Measurements from ENCODE around the gene SPRR2F. TPM values are rescaled to one million over a fixed set of nuclear protein-coding genes. Genes with fewer than 3 reads are reported as not detected.
A peak's percentile ranks its signal among the peaks of the same experiment; 100 is the strongest.

SPRR2F gene
- total and polyA plus RNA-seq, 2 donors (not counting 3 experiments of a cell fraction or from before 2014, with no cell fraction given): not detected

DNA sequence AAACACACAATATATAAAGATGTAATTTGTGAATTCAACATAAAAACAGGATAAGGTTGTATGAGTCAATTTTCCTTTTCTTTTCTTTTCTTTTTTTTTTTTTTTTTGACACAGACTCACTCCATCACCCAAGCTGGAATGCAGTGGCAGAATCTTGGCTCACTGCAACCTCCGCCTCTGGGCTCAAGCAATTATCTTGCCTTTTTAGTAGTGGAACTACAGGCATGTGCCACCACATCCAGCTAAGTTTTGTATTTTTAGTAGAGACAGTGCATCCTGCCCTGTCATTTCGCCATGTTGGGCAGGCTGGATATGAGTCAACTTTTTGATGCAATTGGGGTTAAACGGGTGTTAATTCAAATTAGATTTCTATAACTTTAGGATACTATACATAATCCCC is 31.6 kb downstream of the SPRR2F start:
- DNase-seq (ENCODE audit: low read depth, low spot score) (peak; percentile 14), FAIRE-seq (no peak)
- no peaks in the 10 kb centered on the region for H3K9me1 ChIP-seq (replicated peaks; ENCODE audit: control insufficient read depth, extremely low read depth, insufficient read depth, low read length)
- H3K27me3 ChIP-seq (ENCODE audit: control insufficient read depth in 2 of 2, insufficient read depth in 2 of 2, low read length in 2 of 2): no peaks in the 10 kb centered on the region
- CTCF ChIA-PET: no interaction called here
- H3K79me2 ChIP-seq (ENCODE audit: control insufficient read depth, insufficient read depth, low read length): no peaks in the 10 kb centered on the region
- no peak overlapping the region for H3K4me3 ChIP-seq (replicated peaks in 1 of 3; ENCODE audit: insufficient read depth in 1 of 3, low read depth in 1 of 3, low read length in 3 of 3)
- no peak overlapping the region for H3K27ac ChIP-seq (ENCODE audit: insufficient read depth, low read depth, low read length)
- intact Hi-C loops (cut with micrococcal nuclease): no loop called here
- POLR2A ChIA-PET: no interaction called here
- no peak for TF ChIP-seq MYC (IDR thresholded peaks at IDR 0.05; ENCODE audit: low read depth, low read length)
- no TSS peak for BruUV-seq (replicated peaks)
- H2AFZ ChIP-seq (ENCODE audit: low read depth, low read length): no peak overlapping the region
- dilution Hi-C loops (cut with MboI; ENCODE audit: extremely low pct_ligation_motif_present, low sequenced_read_pairs): no loop called here
- no peaks in the 10 kb centered on the region for H3K4me1 ChIP-seq (ENCODE audit: control insufficient read depth, extremely low read depth, insufficient read depth, low read length)
- H3K36me3 ChIP-seq (ENCODE audit: control insufficient read depth in 2 of 2, extremely low read depth in 1 of 2, insufficient read depth in 2 of 2, low read length in 2 of 2): no peaks in the 10 kb centered on the region
- H3K4me2 ChIP-seq (ENCODE audit: insufficient read depth, low read length): no peak overlapping the region
- no peaks in the 10 kb centered on the region for H3K9me3 ChIP-seq (replicated peaks; ENCODE audit: control insufficient read depth, insufficient read depth, low read length)
- H4K20me1 ChIP-seq (replicated peaks; ENCODE audit: control insufficient read depth, extremely low read depth, insufficient read depth, low read length): no peaks in the 10 kb centered on the region
- no peak overlapping the region for H3K9ac ChIP-seq (replicated peaks; ENCODE audit: extremely low read depth, insufficient read depth, low read length)

- TF ChIP-seq FOS (IDR thresholded peaks at IDR 0.05; ENCODE audit: borderline replicate concordance, insufficient read depth, low read length) (no peak), POLR2A (IDR thresholded peaks at IDR 0.05; ENCODE audit: low read depth, low read length) (no peak), GATA2 (IDR thresholded peaks at IDR 0.05; ENCODE audit: insufficient read depth, insufficient read length, low read depth, low read length) (no peak), POLR2AphosphoS5 (IDR thresholded peaks at IDR 0.05; ENCODE audit: insufficient read depth, low read depth, low read length) (no peak), EZH2 (IDR thresholded peaks at IDR 0.05; ENCODE audit: borderline replicate concordance, low read depth, low read length, severe bottlenecking) (no peak), MYC (IDR thresholded peaks at IDR 0.05; ENCODE audit: low read depth, low read length) (no peak), JUN (IDR thresholded peaks at IDR 0.05; ENCODE audit: borderline replicate concordance, insufficient read depth, insufficient read length, low read depth) (no peak), MAX (IDR thresholded peaks at IDR 0.05; ENCODE audit: insufficient read depth, insufficient read length) (no peak)
- TF ChIP-seq, protein P1, sequence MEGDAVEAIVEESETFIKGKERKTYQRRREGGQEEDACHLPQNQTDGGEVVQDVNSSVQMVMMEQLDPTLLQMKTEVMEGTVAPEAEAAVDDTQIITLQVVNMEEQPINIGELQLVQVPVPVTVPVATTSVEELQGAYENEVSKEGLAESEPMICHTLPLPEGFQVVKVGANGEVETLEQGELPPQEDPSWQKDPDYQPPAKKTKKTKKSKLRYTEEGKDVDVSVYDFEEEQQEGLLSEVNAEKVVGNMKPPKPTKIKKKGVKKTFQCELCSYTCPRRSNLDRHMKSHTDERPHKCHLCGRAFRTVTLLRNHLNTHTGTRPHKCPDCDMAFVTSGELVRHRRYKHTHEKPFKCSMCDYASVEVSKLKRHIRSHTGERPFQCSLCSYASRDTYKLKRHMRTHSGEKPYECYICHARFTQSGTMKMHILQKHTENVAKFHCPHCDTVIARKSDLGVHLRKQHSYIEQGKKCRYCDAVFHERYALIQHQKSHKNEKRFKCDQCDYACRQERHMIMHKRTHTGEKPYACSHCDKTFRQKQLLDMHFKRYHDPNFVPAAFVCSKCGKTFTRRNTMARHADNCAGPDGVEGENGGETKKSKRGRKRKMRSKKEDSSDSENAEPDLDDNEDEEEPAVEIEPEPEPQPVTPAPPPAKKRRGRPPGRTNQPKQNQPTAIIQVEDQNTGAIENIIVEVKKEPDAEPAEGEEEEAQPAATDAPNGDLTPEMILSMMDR (IDR thresholded peaks at IDR 0.05; ENCODE audit: extremely low read depth in 1 of 2, insufficient read depth in 1 of 2, low read depth in 1 of 2, low read length in 2 of 2): no peak
- no TSS peak for BruUV-seq (replicated peaks)
- intact Hi-C loops (cut with micrococcal nuclease): loop anchor here (1.0 kb wide), 1 partner anchor 21 kb away; the partner anchor contains the start of gene SPRR2E
- Histone ChIP-seq H2AFZ (ENCODE audit: low read depth, low read length) (no peak overlapping the region), H3K4me3 (replicated peaks in 1 of 3; ENCODE audit: insufficient read depth in 1 of 3, low read depth in 1 of 3, low read length in 3 of 3) (no peak overlapping the region), H3K79me2 (ENCODE audit: control insufficient read depth, insufficient read depth, low read length) (no peaks in the 10 kb centered on the region), H3K9ac (replicated peaks; ENCODE audit: extremely low read depth, insufficient read depth, low read length) (no peak overlapping the region), H3K9me1 (replicated peaks; ENCODE audit: control insufficient read depth, extremely low read depth, insufficient read depth, low read length) (no peaks in the 10 kb centered on the region), H3K27ac (ENCODE audit: insufficient read depth, low read depth, low read length) (no peak overlapping the region), H3K36me3 (ENCODE audit: control insufficient read depth in 2 of 2, extremely low read depth in 1 of 2, insufficient read depth in 2 of 2, low read length in 2 of 2) (no peaks in the 10 kb centered on the region), H3K4me2 (ENCODE audit: insufficient read depth, low read length) (no peak overlapping the region), H3K9me3 (replicated peaks; ENCODE audit: control insufficient read depth, insufficient read depth, low read length) (no peaks in the 10 kb centered on the region), H3K27me3 (ENCODE audit: control insufficient read depth in 2 of 2, insufficient read depth in 2 of 2, low read length in 2 of 2) (no peaks in the 10 kb centered on the region), H3K4me1 (ENCODE audit: control insufficient read depth, extremely low read depth, insufficient read depth, low read length) (no peaks in the 10 kb centered on the region), H4K20me1 (replicated peaks; ENCODE audit: control insufficient read depth, extremely low read depth, insufficient read depth, low read length) (no peaks in the 10 kb centered on the region)
- DNase-seq (ENCODE audit: low read depth, low spot score) (no peak), FAIRE-seq (no peak)
- CTCF ChIA-PET: no interaction called here
- dilution Hi-C loops (cut with MboI; ENCODE audit: extremely low pct_ligation_motif_present, low sequenced_read_pairs): no loop called here
- POLR2A ChIA-PET: no interaction called here
Observed at GRCh38 chr1:153072806-153073726, 40.2 kb downstream of the SPRR2F start.
